H9 (cell line): ENCODE results near the gene ASPM. TPM values are rescaled to one million over a fixed set of nuclear protein-coding genes. Genes with fewer than 3 reads are reported as not detected.

ENCODE experiments used
- DNase-seq: peaks from one replicate; pipeline ENCODE4 v3.0.0-alpha.2; 2017
- H2AFZ ChIP-seq: one replicate; pipeline ENCODE4 v1.6.1; 2013; ENCODE audit warnings: mild to moderate bottlenecking, low read length, control low read depth, moderate library complexity
- H2AK5ac ChIP-seq: 2 replicates; pipeline ENCODE4 v1.6.1; 2013; ENCODE audit warnings: low read length, control low read depth, mixed read lengths; ENCODE audit not compliant: insufficient read length
- H2BK120ac ChIP-seq: one replicate; pipeline ENCODE4 v1.6.1; 2013; ENCODE audit warnings: low read depth, mild to moderate bottlenecking, low read length, control low read depth, inconsistent platforms; ENCODE audit not compliant: poor library complexity, severe bottlenecking
- H2BK12ac ChIP-seq: 2 replicates; pipeline ENCODE4 v1.6.1; 2013; ENCODE audit warnings: low read length, control low read depth, mixed read lengths, low read depth; ENCODE audit not compliant: insufficient read length
- H2BK15ac ChIP-seq: 2 replicates; pipeline ENCODE4 v1.6.1; 2013; ENCODE audit warnings: low read depth, low read length, control low read depth
- H2BK20ac ChIP-seq: one replicate; pipeline ENCODE4 v1.6.1; 2013; ENCODE audit warnings: low read depth, mild to moderate bottlenecking, low read length, control low read depth, inconsistent platforms; ENCODE audit not compliant: poor library complexity, severe bottlenecking
- H2BK5ac ChIP-seq: 2 replicates; pipeline ENCODE4 v1.6.1; 2013; ENCODE audit warnings: low read length, control low read depth, mixed read lengths; ENCODE audit not compliant: insufficient read length
- H3K14ac ChIP-seq: 2 replicates; pipeline ENCODE4 v1.6.1; 2013; ENCODE audit warnings: low read length, control low read depth; ENCODE audit not compliant: insufficient read depth
- H3K18ac ChIP-seq: 2 replicates; pipeline ENCODE4 v1.6.1; 2013; ENCODE audit warnings: low read depth, mild to moderate bottlenecking, mixed read lengths, low read length, control low read depth; ENCODE audit not compliant: insufficient read length
- H3K23ac ChIP-seq: 2 replicates; pipeline ENCODE4 v1.6.1; 2013; ENCODE audit warnings: low read length, control low read depth, mixed read lengths, low read depth; ENCODE audit not compliant: insufficient read length
- H3K23me2 ChIP-seq: 2 replicates; pipeline ENCODE4 v1.6.1; 2013; ENCODE audit warnings: low read depth, mild to moderate bottlenecking, mixed read lengths, low read length, control low read depth; ENCODE audit not compliant: insufficient read length, poor library complexity, severe bottlenecking
- H3K27ac ChIP-seq: 2 replicates; pipeline ENCODE4 v1.5.1; 2013; ENCODE audit warnings: low read length, control low read depth, mixed read lengths, low read depth; ENCODE audit not compliant: insufficient read length
- H3K27me3 ChIP-seq: 2 replicates; pipeline ENCODE4 v1.6.1; 2013; ENCODE audit warnings: low read length, control low read depth, inconsistent platforms; ENCODE audit not compliant: insufficient read depth
- H3K4ac ChIP-seq: 2 replicates; pipeline ENCODE4 v1.6.1; 2013; ENCODE audit warnings: low read depth, mild to moderate bottlenecking, control low read depth, inconsistent platforms, low read length, moderate library complexity
- H3K4me1 ChIP-seq: 2 replicates; pipeline ENCODE4 v1.6.1; 2013; ENCODE audit warnings: low read length, control low read depth, inconsistent platforms; ENCODE audit not compliant: insufficient read depth
- H3K4me2 ChIP-seq: 2 replicates; pipeline ENCODE4 v1.6.1; 2013; ENCODE audit warnings: low read length, control low read depth, mixed read lengths; ENCODE audit not compliant: insufficient read length, insufficient read depth
- H3K56ac ChIP-seq: 2 replicates; pipeline ENCODE4 v1.6.1; 2013; ENCODE audit warnings: low read depth, mild to moderate bottlenecking, mixed read lengths, low read length, control low read depth; ENCODE audit not compliant: insufficient read length
- H3K79me1 ChIP-seq: 2 replicates; pipeline ENCODE4 v1.6.1; 2013; ENCODE audit warnings: low read depth, mild to moderate bottlenecking, moderate library complexity, low read length, control low read depth, inconsistent platforms; ENCODE audit not compliant: insufficient read depth, poor library complexity, severe bottlenecking
- H3K79me2 ChIP-seq: 2 replicates; pipeline ENCODE4 v1.6.1; 2013; ENCODE audit warnings: low read length, control low read depth, inconsistent platforms; ENCODE audit not compliant: insufficient read depth
- H3K9ac ChIP-seq: 2 replicates; pipeline ENCODE4 v1.6.1; 2013; ENCODE audit warnings: low read length, control low read depth, mixed read lengths; ENCODE audit not compliant: insufficient read length; ENCODE audit errors: extremely low read depth
- H3K9me3 ChIP-seq: one replicate; pipeline ENCODE4 v1.6.1; 2013; ENCODE audit warnings: low read depth, low read length, inconsistent platforms; ENCODE audit not compliant: control insufficient read depth
- H3T11ph ChIP-seq: one replicate; pipeline ENCODE4 v1.6.1; 2013; ENCODE audit warnings: mild to moderate bottlenecking, low read length, control low read depth, inconsistent platforms
- H4K20me1 ChIP-seq: one replicate; pipeline ENCODE4 v1.6.1; 2013; ENCODE audit not compliant: control insufficient read depth, insufficient read length, insufficient read depth
- H4K5ac ChIP-seq: 2 replicates; pipeline ENCODE4 v1.6.1; 2013; ENCODE audit warnings: low read depth, mild to moderate bottlenecking, mixed read lengths, low read length, control low read depth; ENCODE audit not compliant: insufficient read length
- H4K8ac ChIP-seq: replicated peaks from 2 replicates; pipeline ENCODE4 v1.6.1; 2013; ENCODE audit warnings: low read length, control low read depth, mixed read lengths, low read depth; ENCODE audit not compliant: insufficient read length
- H4K91ac ChIP-seq: 2 replicates; pipeline ENCODE4 v1.6.1; 2013; ENCODE audit warnings: low read depth, mild to moderate bottlenecking, moderate library complexity, mixed read lengths, low read length, control low read depth; ENCODE audit not compliant: insufficient read length
- H3K27ac Mint-ChIP-seq, 3 experiments: 2 replicates in 2 of 3; 3 replicates in 1 of 3; pipeline ENCODE4 v1.8.0; 2020 to 2021; ENCODE audit warnings: mixed read lengths in 3 of 3, mild to moderate bottlenecking in 1 of 3, moderate library complexity in 1 of 3
- H3K27me3 Mint-ChIP-seq: 2 replicates; pipeline ENCODE4 v1.8.0; 2021; ENCODE audit warnings: low read depth, mild to moderate bottlenecking, moderate library complexity, mixed read lengths
- H3K36me3 Mint-ChIP-seq, 3 experiments: 2 replicates in 2 of 3; 3 replicates in 1 of 3; pipeline ENCODE4 v1.8.0; 2020 to 2021; ENCODE audit warnings: low read depth in 3 of 3, mixed read lengths in 3 of 3; ENCODE audit not compliant: insufficient read depth in 1 of 3
- H3K4me1 Mint-ChIP-seq, 2 experiments: 2 replicates each; pipeline ENCODE4 v1.8.0; 2020; ENCODE audit warnings: mixed read lengths in 2 of 2
- H3K4me3 Mint-ChIP-seq, 2 experiments: 2 replicates in 1 of 2; 3 replicates in 1 of 2; pipeline ENCODE4 v1.8.0; 2020 to 2021; ENCODE audit warnings: mild to moderate bottlenecking in 2 of 2, mixed read lengths in 2 of 2, moderate library complexity in 1 of 2
- H3K9me3 Mint-ChIP-seq, 2 experiments: 2 replicates in 1 of 2; 3 replicates in 1 of 2; pipeline ENCODE4 v1.8.0; 2020; ENCODE audit warnings: mild to moderate bottlenecking in 2 of 2, mixed read lengths in 2 of 2, moderate library complexity in 1 of 2
- WGBS: extraction: QIAGEN DNeasy Blood & Tissue Kit; methylation state at CpG from one replicate; pipeline ENCODE4 v1.1.7; 2013; ENCODE audit warnings: missing lambda C conversion rate, low lambda C conversion rate, mixed read lengths; ENCODE audit not compliant: insufficient read length; ENCODE audit errors: extremely low coverage; 5-methylcytosine and 5-hydroxymethylcytosine counted together
- total RNA-seq: library from RNA; stranded (reverse); gene quantifications from 2 replicates; pipeline ENCODE4 v1.2.1, GENCODE V29; 2021
- TF ChIP-seq, protein P1 (sequence below): fragments of 200-600 bp; sonication (generic); conservative IDR thresholded peaks from 3 replicates; pipeline ENCODE4 v1.8.0; 2021; ENCODE audit warnings: antibody characterized with exemption, mild to moderate bottlenecking

ASPM gene
- total RNA-seq, 1 experiment from 2014 or later: 34.9 TPM

DNA sequence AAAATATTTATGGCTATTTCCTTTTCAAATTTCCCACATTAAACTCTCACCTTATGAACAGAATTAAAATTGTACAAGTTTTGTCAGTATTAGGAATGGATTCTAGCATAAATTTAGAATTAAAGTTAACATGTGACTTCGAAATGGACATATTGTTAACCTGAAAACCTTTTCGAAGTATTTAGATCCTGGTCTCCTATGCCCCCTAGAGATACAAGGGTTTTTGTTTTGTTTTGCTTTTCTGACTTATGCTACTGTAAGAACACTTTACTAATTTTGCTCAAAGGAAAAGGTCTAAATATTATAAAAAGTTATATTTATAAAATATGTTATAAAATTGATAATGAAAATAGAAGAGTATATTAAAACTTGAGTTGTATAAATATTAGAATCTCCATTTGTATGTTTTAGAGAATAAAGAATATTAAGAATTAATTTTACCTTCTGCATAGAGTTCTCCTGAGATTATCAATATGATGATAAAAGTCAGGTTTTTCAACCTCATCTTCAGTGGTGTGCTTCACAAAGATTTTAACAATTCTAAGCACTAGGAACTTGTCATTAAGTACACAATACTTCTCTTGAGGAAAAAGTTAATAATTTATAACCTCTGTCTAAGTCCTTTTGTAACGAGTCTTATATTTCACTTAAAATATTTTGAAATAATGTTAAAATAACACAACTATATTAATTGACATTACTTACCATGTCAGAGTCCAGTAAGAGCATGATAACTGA lies 79.6 kb downstream of the ASPM start, which contains the start of gene F13B:
Gene F13B (minus strand): TSS at position 542 of the 738 bp plus-strand sequence. CDS start 37 bp downstream, at position 505.
- no peak within 1 kb of the TSS for H3K14ac ChIP-seq
- H4K5ac ChIP-seq: no peak within 1 kb of the TSS
- WGBS: no CpG with 5 or more reads among the region's 3 CpGs
- H2BK12ac ChIP-seq: no peak within 1 kb of the TSS
- no peak within 1 kb of the TSS for H2AFZ ChIP-seq
- H3K4me3 Mint-ChIP-seq: no peak within 1 kb of the TSS
- DNase-seq: no peak
- no peak within 1 kb of the TSS for H3K4me2 ChIP-seq
- no peak within 1 kb of the TSS for H2BK20ac ChIP-seq
- H3K18ac ChIP-seq: no peak within 1 kb of the TSS
- no peak within 1 kb of the TSS for H4K91ac ChIP-seq
- no peaks in the 10 kb centered on the region for H3K4me1 ChIP-seq
- peaks cover 0 to 1% (median 0%) of the 10 kb centered on the region in 3 experiments; a peak in 2 of 7 replicates for H3K36me3 Mint-ChIP-seq
- H3K23ac ChIP-seq: no peak within 1 kb of the TSS
- H2BK120ac ChIP-seq: no peak within 1 kb of the TSS
- no peaks in the 10 kb centered on the region for H3K27me3 Mint-ChIP-seq
- no peak within 1 kb of the TSS for H3T11ph ChIP-seq
- H3K79me1 ChIP-seq: no peaks in the 10 kb centered on the region
- H3K79me2 ChIP-seq: no peaks in the 10 kb centered on the region
- H2AK5ac ChIP-seq: no peak within 1 kb of the TSS
- H2BK5ac ChIP-seq: no peak within 1 kb of the TSS
- H4K20me1 ChIP-seq: no peaks in the 10 kb centered on the region
- no peaks in the 10 kb centered on the region for H3K27me3 ChIP-seq
- no peaks in the 10 kb centered on the region for H3K4me1 Mint-ChIP-seq
- H3K9me3 Mint-ChIP-seq: peaks cover 2 to 6% of the 10 kb centered on the region in 2 experiments; a peak in 3 of 5 replicates
- H4K8ac ChIP-seq: no peak within 1 kb of the TSS
- H3K9me3 ChIP-seq: no peaks in the 10 kb centered on the region
- no peak within 1 kb of the TSS for H3K27ac ChIP-seq
- H3K4ac ChIP-seq: no peak within 1 kb of the TSS
- TF ChIP-seq, protein P1, sequence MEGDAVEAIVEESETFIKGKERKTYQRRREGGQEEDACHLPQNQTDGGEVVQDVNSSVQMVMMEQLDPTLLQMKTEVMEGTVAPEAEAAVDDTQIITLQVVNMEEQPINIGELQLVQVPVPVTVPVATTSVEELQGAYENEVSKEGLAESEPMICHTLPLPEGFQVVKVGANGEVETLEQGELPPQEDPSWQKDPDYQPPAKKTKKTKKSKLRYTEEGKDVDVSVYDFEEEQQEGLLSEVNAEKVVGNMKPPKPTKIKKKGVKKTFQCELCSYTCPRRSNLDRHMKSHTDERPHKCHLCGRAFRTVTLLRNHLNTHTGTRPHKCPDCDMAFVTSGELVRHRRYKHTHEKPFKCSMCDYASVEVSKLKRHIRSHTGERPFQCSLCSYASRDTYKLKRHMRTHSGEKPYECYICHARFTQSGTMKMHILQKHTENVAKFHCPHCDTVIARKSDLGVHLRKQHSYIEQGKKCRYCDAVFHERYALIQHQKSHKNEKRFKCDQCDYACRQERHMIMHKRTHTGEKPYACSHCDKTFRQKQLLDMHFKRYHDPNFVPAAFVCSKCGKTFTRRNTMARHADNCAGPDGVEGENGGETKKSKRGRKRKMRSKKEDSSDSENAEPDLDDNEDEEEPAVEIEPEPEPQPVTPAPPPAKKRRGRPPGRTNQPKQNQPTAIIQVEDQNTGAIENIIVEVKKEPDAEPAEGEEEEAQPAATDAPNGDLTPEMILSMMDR: peak; percentile 31; the same call in 2 of the 3 replicates
- no peaks in the 10 kb centered on the region for H3K23me2 ChIP-seq
- H3K27ac Mint-ChIP-seq: no peak within 1 kb of the TSS
- no peak within 1 kb of the TSS for H3K56ac ChIP-seq
- H2BK15ac ChIP-seq: no peak within 1 kb of the TSS
- H3K9ac ChIP-seq: no peak within 1 kb of the TSS
